Fibroblast of skin of right quadriceps (primary cell): ENCODE results near the gene ZBTB16.
A peak's percentile ranks its signal among the peaks of the same experiment; 100 is the strongest.

Experiments used
- DNase-seq: peaks from one replicate; pipeline ENCODE4 v3.0.0-alpha.2; 2013

ZBTB16 gene

DNA sequence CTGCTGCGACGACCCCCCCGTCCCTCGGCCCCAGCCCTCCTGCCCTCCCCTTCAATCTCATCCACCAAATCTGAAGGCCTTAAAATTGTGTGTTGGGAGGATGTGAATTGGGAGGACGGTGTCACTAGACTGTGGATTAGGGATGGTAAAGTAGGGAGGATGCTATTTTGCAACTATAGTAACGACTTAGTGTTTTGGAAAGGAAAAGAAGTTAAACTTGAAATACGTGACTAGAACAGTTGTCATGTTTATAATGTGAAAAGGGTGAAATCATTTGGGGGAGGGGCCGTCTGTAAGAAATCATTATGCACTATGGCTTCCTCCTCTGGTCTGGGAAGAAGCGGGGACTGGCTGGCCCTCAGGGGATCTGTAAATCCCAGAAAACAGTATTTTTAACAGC, 193.3 kb downstream of the ZBTB16 start:
- DNase-seq = no peak

DNA sequence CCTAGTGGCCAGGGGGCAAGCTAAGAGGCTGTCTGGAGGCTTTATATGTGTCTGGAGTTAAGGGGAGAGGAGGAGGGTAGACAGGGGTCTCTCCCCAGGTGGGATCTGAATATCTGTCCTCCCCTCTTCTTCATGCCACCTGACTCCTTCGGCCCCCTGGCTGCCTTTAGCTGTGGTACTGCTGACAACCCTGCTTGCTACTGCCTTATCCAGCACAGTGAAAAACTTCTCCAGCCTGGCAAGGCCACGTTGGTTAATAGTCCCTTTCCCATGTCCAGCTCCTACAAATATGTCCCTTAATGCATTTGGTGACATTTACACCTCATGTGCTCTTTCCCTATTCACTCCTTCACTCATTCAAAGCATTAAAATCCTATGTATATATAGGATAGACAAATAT, 194.3 kb downstream of the ZBTB16 start:
- no peak for DNase-seq

GRCh38 chr11:114254571-114255146, 195.1 kb downstream of the ZBTB16 start:
- DNase-seq = no peak

DNA sequence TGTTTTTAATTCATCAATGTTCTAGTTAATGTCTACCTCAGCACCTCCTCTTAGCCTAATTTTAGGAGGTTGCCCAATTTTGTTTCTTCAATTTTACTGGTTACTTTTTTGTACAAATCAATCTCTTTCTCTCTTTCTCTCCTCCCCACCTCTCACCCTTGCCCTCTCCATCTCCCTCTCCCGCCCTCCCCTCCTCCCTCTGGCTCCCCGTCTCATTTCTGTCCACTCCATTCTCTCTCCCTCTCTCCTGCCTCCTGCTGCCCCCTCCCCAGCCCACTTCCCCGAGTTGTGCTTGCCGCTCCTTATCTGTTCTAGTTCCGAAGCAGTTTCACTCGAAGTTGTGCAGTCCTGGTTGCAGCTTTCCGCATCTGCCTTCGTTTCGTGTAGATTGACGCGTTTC, 195.8 kb downstream of the ZBTB16 start:
- no peak for DNase-seq

DNA sequence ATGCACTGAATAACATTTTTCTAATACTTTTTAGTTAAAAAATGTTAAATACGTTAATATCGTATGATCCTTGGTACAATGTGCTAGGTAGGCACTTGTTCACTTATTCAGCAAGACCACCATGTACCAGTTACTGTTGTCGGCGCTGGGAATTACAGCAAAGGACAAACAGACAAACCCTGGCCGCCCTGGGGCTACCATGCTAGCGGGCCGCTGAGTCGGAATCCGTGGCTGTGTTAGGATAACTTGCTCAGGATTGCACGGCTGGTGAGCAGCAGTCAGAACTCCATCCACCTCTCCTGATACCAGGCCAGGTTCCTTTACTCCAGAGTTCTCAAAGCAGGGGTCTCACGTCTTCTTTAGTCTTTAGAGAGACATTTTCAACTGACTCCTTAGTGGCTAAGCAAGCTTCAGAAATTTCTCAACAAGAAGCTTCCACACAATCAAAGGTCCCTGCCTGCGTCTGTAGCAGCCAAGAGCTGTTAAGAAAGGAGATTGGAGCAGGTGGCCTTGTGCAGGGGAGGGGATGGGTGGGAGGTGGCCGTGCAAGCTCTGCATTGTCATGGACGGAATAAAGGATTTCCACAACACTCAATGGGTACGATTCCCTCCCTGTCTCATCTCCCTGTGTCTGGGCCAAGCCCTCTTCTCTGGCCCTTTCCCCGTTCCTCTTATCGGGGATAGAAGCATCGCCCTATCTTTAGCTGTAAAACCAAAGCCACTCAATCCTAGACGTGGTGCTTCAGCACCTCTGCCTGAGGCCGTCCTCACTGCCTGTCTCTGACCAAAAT, 196.9 kb downstream of the ZBTB16 start:
- no peak for DNase-seq

GRCh38 chr11:114256967-114257286, 197.4 kb downstream of the ZBTB16 start:
- no peak for DNase-seq

DNA sequence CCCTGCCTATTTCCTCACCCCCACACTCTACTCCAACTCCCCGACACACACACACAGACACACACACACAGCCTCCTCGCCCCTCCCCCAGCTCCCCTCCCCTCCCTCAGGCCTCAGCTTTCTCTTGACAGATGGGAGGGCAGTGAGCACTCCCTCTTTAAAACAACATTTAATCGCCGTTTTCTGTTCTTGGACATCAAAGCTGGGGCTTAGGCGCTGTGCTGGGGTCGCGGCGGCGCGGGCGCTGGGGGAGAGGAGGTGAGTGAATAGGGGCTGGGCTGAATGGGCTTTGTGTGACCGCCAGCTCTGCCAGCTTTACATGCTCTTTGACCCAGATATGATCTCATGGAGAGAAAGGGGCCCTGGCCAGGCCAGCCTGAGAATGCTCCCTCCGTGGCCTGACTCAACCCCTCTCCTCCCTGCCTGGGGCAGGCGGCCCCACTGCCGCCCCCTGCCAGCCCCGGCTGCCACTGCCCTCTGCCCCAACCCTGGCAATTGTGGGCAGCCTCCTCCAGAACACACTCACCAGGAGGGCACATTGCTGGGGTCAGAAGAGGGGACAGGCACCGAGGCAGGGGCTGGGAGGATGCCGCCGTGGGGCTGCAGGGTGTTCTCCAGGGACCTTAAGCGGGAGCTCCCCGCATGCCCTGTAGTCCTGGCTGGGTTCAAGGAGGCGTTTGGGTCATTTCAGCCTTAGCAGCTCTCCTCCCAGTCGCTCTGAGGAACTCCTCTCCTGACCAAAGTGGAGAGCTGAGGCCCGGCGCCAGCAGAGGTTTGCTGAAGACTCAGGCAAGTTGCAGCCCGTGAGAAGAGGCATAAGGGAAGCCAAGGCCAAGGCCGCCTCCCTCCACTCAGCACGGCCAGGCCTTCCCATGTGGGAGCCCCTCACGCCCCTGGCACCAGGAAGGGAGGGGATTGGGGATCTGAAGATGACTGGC, 198.4 kb downstream of the ZBTB16 start:
- DNase-seq = no peak

GRCh38 chr11:114258696-114259095, 199.2 kb downstream of the ZBTB16 start:
- no peak for DNase-seq

GRCh38 chr11:114259124-114259526, 199.6 kb downstream of the ZBTB16 start:
- DNase-seq = no peak

DNA sequence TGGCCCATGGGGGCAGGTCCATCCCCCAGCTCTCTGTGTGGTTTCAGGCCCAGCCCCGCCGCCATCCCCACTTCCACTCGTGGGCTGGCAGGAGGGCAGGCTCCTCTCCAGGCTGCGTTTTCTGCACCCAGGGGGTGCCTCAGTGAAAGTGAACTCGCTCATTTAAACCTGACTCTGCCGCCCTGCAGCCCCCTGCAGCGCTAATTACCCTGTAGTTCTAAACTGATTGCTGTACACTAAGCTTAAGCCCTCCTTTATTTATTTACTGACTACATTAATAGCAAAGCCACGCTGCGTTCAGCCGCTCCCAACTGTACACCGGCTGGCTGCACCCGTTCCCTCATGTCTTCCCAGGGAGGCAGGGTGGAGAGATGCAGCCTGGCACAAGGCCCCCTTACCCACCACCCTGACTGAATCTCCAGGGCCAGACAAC, 200.1 kb downstream of the ZBTB16 start:
- DNase-seq = no peak

GRCh38 chr11:114260077-114260476, 200.6 kb downstream of the ZBTB16 start:
- no peak for DNase-seq

DNA sequence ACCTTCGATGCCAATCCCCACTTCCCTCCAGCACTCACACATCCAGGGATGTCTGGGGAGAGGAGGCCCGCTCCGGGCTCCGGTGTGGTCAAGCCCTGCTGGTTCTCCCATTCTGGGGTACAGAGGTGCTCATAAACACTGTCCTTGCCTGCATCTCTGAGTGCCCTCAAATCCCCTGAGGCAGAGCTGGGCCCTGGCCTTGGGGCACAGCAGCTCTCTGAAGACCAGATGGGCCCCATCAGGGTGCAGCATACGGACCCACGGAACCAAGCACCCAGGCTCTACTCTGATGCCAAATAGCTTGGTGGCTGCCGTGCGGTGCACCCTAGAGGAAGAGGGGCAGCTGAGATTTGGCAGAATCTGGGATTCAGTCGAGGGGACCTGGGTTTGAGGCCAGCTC, 201.0 kb downstream of the ZBTB16 start:
- DNase-seq = no peak

DNA sequence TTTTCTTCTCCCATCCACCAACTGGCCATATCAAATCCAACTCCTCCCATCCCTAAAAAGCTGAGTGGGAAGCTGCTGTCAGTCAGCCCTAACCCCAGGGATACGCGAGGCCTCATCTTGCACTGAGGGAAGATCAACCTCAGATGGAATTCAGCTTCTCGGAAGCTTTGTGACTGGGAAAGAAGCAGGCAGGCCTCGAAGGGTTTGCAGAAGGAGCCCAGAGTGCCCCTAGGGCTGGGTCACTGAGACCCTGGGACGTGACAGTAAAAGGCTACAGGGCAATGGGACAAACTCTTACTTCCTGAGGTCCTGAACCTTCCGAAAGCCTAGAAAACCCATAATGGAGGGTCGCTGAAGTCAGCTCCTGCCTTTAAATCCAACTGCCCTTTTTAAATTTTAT, 202.3 kb downstream of the ZBTB16 start:
- DNase-seq = no peak

GRCh38 chr11:114262681-114263512, 203.4 kb downstream of the ZBTB16 start:
- DNase-seq = peak; percentile 61

DNA sequence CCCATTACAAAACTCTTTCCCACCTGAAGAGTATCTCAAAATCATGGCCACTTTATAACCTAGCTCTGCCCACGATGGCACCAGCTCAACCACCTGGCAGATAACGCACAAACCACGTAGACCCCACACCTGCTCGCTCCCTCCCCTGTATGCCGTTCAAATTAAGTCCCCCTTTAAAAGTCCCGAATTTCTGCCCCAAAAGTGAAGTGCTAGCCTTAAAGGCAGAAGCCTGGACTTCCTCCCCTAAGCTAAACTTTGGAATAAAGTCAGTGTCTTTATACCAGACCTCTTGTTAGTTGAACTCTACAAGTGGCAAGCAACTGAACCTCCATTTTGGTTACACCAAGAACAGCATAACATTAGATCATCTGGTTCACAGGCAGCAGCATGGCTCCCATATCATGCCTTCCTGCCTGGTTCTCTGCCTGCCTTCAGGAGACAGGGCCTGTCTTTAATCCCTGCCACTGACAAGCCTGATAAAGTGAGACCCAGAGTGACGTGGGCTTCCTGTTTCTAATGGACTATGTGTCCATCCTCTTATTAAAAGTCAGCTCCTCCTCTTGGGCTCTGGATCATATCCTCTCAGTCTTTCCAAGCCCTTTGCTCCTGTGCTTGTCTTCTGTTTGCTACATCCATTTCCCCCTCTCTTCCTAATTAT, 204.1 kb downstream of the ZBTB16 start:
- DNase-seq = no peak

DNA sequence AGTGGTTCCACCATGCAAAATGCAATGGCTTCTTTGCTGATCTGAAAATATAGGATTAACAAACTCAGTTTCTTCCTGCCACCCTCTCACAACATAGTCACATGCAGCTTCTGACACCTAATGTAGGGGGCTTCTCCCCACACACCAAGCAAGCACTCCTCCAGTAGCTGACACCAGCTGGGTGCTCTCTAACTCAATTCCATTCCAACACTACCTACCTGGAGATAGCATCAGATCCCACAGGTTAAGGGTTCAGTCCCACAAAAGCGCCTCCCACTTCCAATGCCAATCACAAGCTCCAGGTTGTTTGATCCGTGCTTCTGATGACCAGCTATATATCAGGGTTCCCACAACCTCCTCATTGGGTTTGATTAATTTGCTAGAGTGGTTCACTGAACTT, 204.9 kb downstream of the ZBTB16 start:
- no peak for DNase-seq

- DNase-seq = no peak
Observed at GRCh38 chr11:114265122-114265878, 205.8 kb downstream of the ZBTB16 start.

DNA sequence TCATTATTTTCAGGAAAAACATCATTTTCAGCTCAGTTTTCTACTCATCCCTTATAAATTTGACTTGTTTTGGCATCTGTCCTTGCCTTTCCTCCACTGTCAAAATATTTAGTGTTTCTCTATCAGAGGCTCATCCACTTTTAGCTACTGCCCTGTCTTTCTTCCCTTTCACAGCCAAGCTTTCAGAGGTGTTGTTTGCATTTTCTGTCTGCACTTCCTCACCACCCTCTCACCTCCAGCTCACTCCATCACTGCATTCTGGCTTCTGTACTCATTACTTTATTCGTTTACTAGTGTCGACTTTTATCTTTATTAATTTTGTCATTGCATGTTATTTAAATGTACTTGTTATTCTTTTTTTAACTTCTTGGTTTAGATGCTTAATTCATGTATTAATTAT, 210.0 kb downstream of the ZBTB16 start:
- DNase-seq = no peak

DNA sequence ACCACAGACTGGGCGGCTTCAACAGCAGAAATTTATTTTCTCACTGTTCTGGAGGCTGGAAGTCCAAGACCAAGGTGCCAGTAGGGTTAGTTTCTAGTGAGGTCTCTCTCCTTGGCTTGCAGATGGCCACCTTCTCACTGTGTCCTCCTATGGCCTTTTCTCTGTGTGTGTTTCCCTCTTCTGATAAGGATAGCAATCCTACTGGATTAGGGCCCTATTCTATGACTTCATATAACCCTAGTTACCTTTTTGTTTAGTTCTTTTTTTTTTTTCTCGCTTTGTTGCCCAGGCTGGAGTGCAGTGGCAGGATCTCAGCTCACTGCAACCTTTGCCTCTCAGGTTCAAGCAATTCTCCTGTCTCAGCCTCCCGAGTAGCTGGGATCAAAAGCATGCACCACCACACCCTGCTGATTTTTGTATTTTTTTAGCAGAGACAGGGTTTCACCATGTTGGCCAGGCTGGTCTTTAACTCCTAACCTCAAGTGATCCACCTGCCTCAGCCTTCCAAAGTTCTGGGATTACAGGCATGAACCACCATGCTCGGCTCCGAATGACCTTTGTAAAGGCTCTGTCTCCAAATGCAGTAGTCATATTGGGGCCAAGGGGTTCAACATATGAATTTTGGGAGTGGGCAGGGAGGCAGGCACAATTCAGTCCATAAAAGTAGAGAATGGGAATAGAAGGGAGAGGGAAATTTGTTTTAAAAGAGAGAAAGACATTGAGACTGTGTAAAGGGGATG, 211.2 kb downstream of the ZBTB16 start:
- no peak for DNase-seq

- DNase-seq = no peak
Observed at GRCh38 chr11:114271316-114271715, 211.8 kb downstream of the ZBTB16 start.

- DNase-seq = no peak
Observed at GRCh38 chr11:114272311-114272710, 212.8 kb downstream of the ZBTB16 start.
